Kidney (tissue), 14 donors: ENCODE results near the gene AMPH. TPM values are rescaled to one million over a fixed set of nuclear protein-coding genes. Genes with fewer than 3 reads are reported as not detected.

ENCODE experiments used
- DNase-seq, 5 donors: peaks; one replicate each; pipeline ENCODE4 v3.0.0-alpha.2; 2013 to 2020
- FAIRE-seq: peaks from 2 replicates; lab custom pipeline; 2012; peaks lifted over from hg19 to GRCh38; lab: Jason Lieb, UNC
- H3K27ac ChIP-seq, 2 donors: one replicate each; pipeline ENCODE4 v1.7.0; 2013; ENCODE audit warnings: low read depth in 2 of 2, low read length in 2 of 2, inconsistent platforms in 1 of 2
- H3K27me3 ChIP-seq: one replicate; pipeline ENCODE4 v1.7.1; 2013; ENCODE audit warnings: low read length, inconsistent platforms; ENCODE audit not compliant: control insufficient read depth, insufficient read depth
- H3K36me3 ChIP-seq, 3 donors: one replicate each; pipeline versions ENCODE4 v1.7.0 to v1.7.1; 2013; ENCODE audit warnings: low read length in 3 of 3, control low read depth in 1 of 3, inconsistent platforms in 1 of 3; ENCODE audit not compliant: insufficient read depth in 3 of 3, control insufficient read depth in 2 of 3
- H3K4me1 ChIP-seq, 3 donors: one replicate each; pipeline versions ENCODE4 v1.7.0 to v1.7.1; 2013; ENCODE audit warnings: low read length in 3 of 3, inconsistent platforms in 1 of 3, low read depth in 1 of 3; ENCODE audit not compliant: control insufficient read depth in 2 of 3, insufficient read depth in 2 of 3
- H3K4me3 ChIP-seq, 3 donors: one replicate each; pipeline versions ENCODE4 v1.7.0 to v1.8.1; 2013; ENCODE audit warnings: low read length in 3 of 3, control low read depth in 1 of 3, inconsistent platforms in 1 of 3
- H3K9ac ChIP-seq, 3 donors: one replicate each; pipeline versions ENCODE4 v1.7.0 to v1.7.1; 2013; ENCODE audit warnings: low read length in 3 of 3, control low read depth in 1 of 3, inconsistent platforms in 1 of 3
- H3K9me3 ChIP-seq, 3 donors: one replicate each; pipeline versions ENCODE4 v1.7.0 to v1.7.1; 2013; ENCODE audit warnings: low read length in 3 of 3, control low read depth in 1 of 3, inconsistent platforms in 1 of 3; ENCODE audit not compliant: control insufficient read depth in 2 of 3, insufficient read depth in 1 of 3
- CTCF ChIP-seq: IDR thresholded peaks from 3 replicates; pipeline ENCODE4 v1.5.1; 2012; ENCODE audit warnings: mild to moderate bottlenecking, moderate library complexity, borderline replicate concordance; ENCODE audit not compliant: insufficient read depth; ENCODE audit errors: extremely low read depth
- intact Hi-C: fragments of 100-400 bp; cut with DNase I; formaldehyde crosslinking; loops from one replicate; pipeline ENCODE4 v1.11.1; 2022
- polyA plus RNA-seq: library from polyadenylated mRNA; stranded (reverse); fragments of 350-450 nt; fragmentation: Illumina TruSeq; extraction: RNeasy Lipid Tissue Mini Kit (QIAGEN cat#74804); gene quantifications from one replicate; pipeline ENCODE4 v1.2.3, GENCODE V29; 2014; ENCODE audit warnings: low read depth, low replicate concordance; ENCODE audit not compliant: insufficient read depth
- total RNA-seq: library from RNA; stranded (reverse); fragmentation: NEBNext Ultra II Directional; extraction: Animal tissue kit (Norgen Biotek cat#: 25700); gene quantifications from one replicate; pipeline ENCODE4 v1.2.1, GENCODE V29; 2021
- donor health status: control.
- donor health status: control.
- donor health status: control.
- donor health status: control.
- donor health status: control.
- donor health status: DM: yes; HTN: yes; CAD: no.
- donor health status: Normal renal cell carcinoma (clear cell type).

AMPH gene
- total and polyA plus RNA-seq, 2 donors from 2014 or later, result 1.2 to 1.4 TPM

GRCh38 chr7:38478404-38478803 is 152.8 kb downstream of the AMPH start:
- no peak for FAIRE-seq

GRCh38 chr7:38477333-38477732 is 153.8 kb downstream of the AMPH start:
- intact Hi-C loops, result no loop called here
- no peak overlapping the region for H3K9ac ChIP-seq
- FAIRE-seq (no peak), DNase-seq (no peak)
- no peaks in the 10 kb centered on the region for H3K27me3 ChIP-seq
- TF ChIP-seq CTCF, result no peak
- H3K27ac ChIP-seq, result no peak overlapping the region
- no peaks in the 10 kb centered on the region for H3K36me3 ChIP-seq
- no peaks in the 10 kb centered on the region for H3K9me3 ChIP-seq
- H3K4me3 ChIP-seq, result no peak overlapping the region
- H3K4me1 ChIP-seq, result no peaks in the 10 kb centered on the region

More at GRCh38 chr7:38478404-38478803, 152.8 kb downstream of the AMPH start:
- Histone ChIP-seq H3K36me3 (no peaks in the 10 kb centered on the region), H3K4me3 (no peak overlapping the region), H3K4me1 (no peaks in the 10 kb centered on the region), H3K27ac (no peak overlapping the region), H3K9me3 (no peaks in the 10 kb centered on the region), H3K9ac (no peak overlapping the region), H3K27me3 (no peaks in the 10 kb centered on the region)
- no peak for DNase-seq
- intact Hi-C loops, result no loop called here
- no peak for TF ChIP-seq CTCF

- intact Hi-C loops, result no loop called here
- no peaks in the 10 kb centered on the region for H3K4me1 ChIP-seq
- no peaks in the 10 kb centered on the region for H3K9me3 ChIP-seq
- no peak for DNase-seq
- H3K27me3 ChIP-seq, result no peaks in the 10 kb centered on the region
- H3K36me3 ChIP-seq, result no peaks in the 10 kb centered on the region
- H3K9ac ChIP-seq, result no peak overlapping the region
- H3K27ac ChIP-seq, result no peak overlapping the region
- TF ChIP-seq CTCF, result no peak
- no peak for FAIRE-seq
- no peak overlapping the region for H3K4me3 ChIP-seq
Observed at GRCh38 chr7:38476764-38477163, 154.4 kb downstream of the AMPH start.

- Histone ChIP-seq H3K27ac (no peak overlapping the region), H3K4me1 (no peaks in the 10 kb centered on the region), H3K4me3 (no peak overlapping the region), H3K9me3 (no peaks in the 10 kb centered on the region), H3K9ac (no peak overlapping the region), H3K27me3 (no peaks in the 10 kb centered on the region), H3K36me3 (no peaks in the 10 kb centered on the region)
- intact Hi-C loops, result no loop called here
- no peak for TF ChIP-seq CTCF
- no peak for DNase-seq
- no peak for FAIRE-seq
Observed at GRCh38 chr7:38465956-38466355, 165.2 kb downstream of the AMPH start.
